PFSK-1 (cell line): ENCODE measurements around the gene SLC36A3. TPM values are rescaled to one million over a fixed set of nuclear protein-coding genes. Genes with fewer than 3 reads are reported as not detected.

Source experiments
- FOXP2 ChIP-seq: optimal IDR thresholded peaks from 2 replicates; pipeline ENCODE3; 2011; ENCODE audit warnings: borderline replicate concordance, control low read depth, inconsistent platforms; ENCODE audit not compliant: insufficient read depth; ENCODE audit errors: extremely low read length, extremely low read depth
- POLR2AphosphoS5 ChIP-seq: IDR thresholded peaks from 2 replicates; pipeline ENCODE4 v1.6.1; 2012; ENCODE audit warnings: low read depth, mild to moderate bottlenecking, control low read depth, low read length, moderate library complexity
- REST ChIP-seq, 2 experiments: IDR thresholded peaks; 2 replicates each; pipeline versions ENCODE4 v1.6.1 to v1.8.0; 2011 to 2012; ENCODE audit warnings: low read depth in 2 of 2, low read length in 2 of 2, control low read depth in 1 of 2, inconsistent platforms in 1 of 2, mild to moderate bottlenecking in 1 of 2, moderate library complexity in 1 of 2; ENCODE audit not compliant: insufficient read depth in 1 of 2
- SIN3A ChIP-seq: IDR thresholded peaks from 2 replicates; pipeline ENCODE4 v1.6.1; 2012; ENCODE audit warnings: mild to moderate bottlenecking, low read length, moderate library complexity, borderline replicate concordance; ENCODE audit not compliant: insufficient read depth
- TAF1 ChIP-seq: IDR thresholded peaks from 2 replicates; pipeline ENCODE4 v1.6.1; 2012; ENCODE audit warnings: low read length, control low read depth, borderline replicate concordance; ENCODE audit not compliant: insufficient read depth
- polyA plus RNA-seq: library from polyadenylated mRNA; unstranded; fragments of >200 nt; gene quantifications from one replicate; pipeline ENCODE4 v1.2.1, GENCODE V29; 2012; ENCODE audit warnings: low read depth, missing spikeins; ENCODE audit not compliant: insufficient read length

SLC36A3 gene
- polyA plus RNA-seq = not detected

GRCh38 chr5:151303666-151304065 is at the start of gene SLC36A3:
Gene SLC36A3 (minus strand): TSS chr5:151303766. CDS start chr5:151303354, 412 bp downstream.
- TF ChIP-seq SIN3A = no peak

- TF ChIP-seq SIN3A (no peak), POLR2AphosphoS5 (no peak), REST (IDR thresholded peaks at IDR 0.05; ENCODE audit: insufficient read depth in 1 of 2, low read depth in 2 of 2, low read length in 2 of 2) (no peak), FOXP2 (no peak), TAF1 (no peak)
Observed at GRCh38 chr5:151351671-151352070, 48.1 kb upstream of the SLC36A3 start.

DNA sequence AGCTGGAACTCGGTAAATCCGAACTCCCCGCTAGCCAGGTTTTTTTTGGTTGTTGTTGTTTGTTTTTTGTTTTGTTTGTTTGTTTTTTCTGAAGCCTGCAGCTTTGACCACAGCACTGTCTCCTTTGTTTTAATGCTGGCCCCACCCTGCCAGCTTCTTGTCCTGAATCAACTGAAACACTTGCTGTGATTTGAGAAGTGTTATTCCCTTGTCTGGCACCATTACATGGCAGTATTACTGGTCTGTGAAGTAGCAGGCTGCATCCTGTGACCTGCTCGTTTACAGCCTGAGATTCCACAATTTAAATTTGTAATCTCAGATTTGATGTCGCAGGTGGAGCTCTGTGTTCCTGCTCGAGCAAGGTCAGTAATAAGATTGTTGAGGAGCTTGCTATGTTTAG is 45.2 kb upstream of the SLC36A3 start:
- TF ChIP-seq TAF1 = no peak

- TF ChIP-seq SIN3A = no peak
- no peak for TF ChIP-seq REST (IDR thresholded peaks at IDR 0.05; ENCODE audit: insufficient read depth in 1 of 2, low read depth in 2 of 2, low read length in 2 of 2)
- TF ChIP-seq TAF1 = no peak
- TF ChIP-seq POLR2AphosphoS5 = no peak
Observed at GRCh38 chr5:151347369-151347768, 43.8 kb upstream of the SLC36A3 start, which contains the start of gene SLC36A2. Gene SLC36A2 (minus strand): TSS chr5:151347559. CDS start chr5:151347460, 99 bp downstream.

- TF ChIP-seq REST (IDR thresholded peaks at IDR 0.05; ENCODE audit: insufficient read depth in 1 of 2, low read depth in 2 of 2, low read length in 2 of 2) = no peak
- TF ChIP-seq SIN3A = no peak
- TF ChIP-seq FOXP2 = no peak
Observed at GRCh38 chr5:151345808-151346478, 42.4 kb upstream of the SLC36A3 start.

DNA sequence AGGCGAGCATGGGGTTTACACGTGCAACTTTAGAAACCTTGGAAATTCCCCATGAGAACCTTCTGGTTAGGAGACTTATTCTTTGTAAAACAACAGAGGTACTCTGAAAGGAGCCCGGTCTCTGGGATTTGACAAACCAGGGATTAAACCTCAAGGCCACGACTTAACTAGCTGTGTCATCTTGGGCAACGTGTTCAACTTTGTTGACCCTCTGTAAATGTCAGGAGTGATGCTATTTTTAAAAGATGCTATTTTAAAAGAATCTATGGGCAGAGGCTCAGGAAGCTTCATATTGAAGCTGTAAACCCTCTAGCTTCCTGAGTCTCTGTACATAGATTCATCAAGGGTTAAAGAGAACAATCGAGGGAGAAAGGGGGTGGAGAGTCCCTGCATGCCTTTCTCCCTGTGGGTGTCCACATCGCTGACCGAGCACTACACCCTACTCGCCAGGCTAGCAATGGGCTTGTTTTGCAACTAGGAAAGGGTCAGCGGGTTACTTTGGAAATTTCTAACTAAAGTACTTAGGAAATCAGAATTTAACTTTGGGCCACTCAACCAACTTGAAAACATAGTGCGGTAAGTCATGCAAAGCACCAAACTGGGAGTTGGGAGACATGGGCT is 41.7 kb upstream of the SLC36A3 start:
- no peak for TF ChIP-seq TAF1
- no peak for TF ChIP-seq POLR2AphosphoS5
- no peak for TF ChIP-seq FOXP2
- TF ChIP-seq SIN3A = no peak
- no peak for TF ChIP-seq REST (IDR thresholded peaks at IDR 0.05; ENCODE audit: insufficient read depth in 1 of 2, low read depth in 2 of 2, low read length in 2 of 2)
